H1 (cell line): ENCODE results near the gene GPR61. TPM values are rescaled to one million over a fixed set of nuclear protein-coding genes. Genes with fewer than 3 reads are reported as not detected.

Experiments
- CTCF ChIA-PET: fragments of 300-600 bp; sonication (Branson Sonifier 250); formaldehyde crosslinking; loops from one replicate; lab custom pipeline; 2021; ENCODE audit not compliant: partially characterized antibody; lab: Charles Lee
- POLR2A ChIA-PET: fragments of 300-600 bp; sonication (Branson Sonifier 250); formaldehyde crosslinking; loops from one replicate; lab custom pipeline; 2021; ENCODE audit warnings: inconsistent platforms; ENCODE audit not compliant: partially characterized antibody; lab: Charles Lee
- DNase-seq, 2 experiments: peaks; one replicate each; pipeline versions ENCODE4 v3.0.0 to v3.0.0-alpha.2; 2010 to 2022; ENCODE audit warnings: low spot score in 2 of 2, low read depth in 1 of 2, mixed read lengths in 1 of 2
- FAIRE-seq: peaks from 2 replicates; lab custom pipeline; 2011; peaks lifted over from hg19 to GRCh38; lab: Jason Lieb, UNC
- H2AFZ ChIP-seq: 2 replicates; pipeline ENCODE4 v1.8.1; 2012; ENCODE audit warnings: low read length, inconsistent platforms
- H2AK5ac ChIP-seq: 2 replicates; pipeline ENCODE4 v1.6.1; 2013; ENCODE audit warnings: low read depth, low read length
- H2BK120ac ChIP-seq: replicated peaks from 2 replicates; pipeline ENCODE3; 2013; ENCODE audit warnings: low read depth, low read length, inconsistent platforms
- H2BK12ac ChIP-seq: 2 replicates; pipeline ENCODE4 v1.6.1; 2013; ENCODE audit warnings: low read depth, low read length
- H2BK15ac ChIP-seq: 2 replicates; pipeline ENCODE4 v1.6.1; 2013; ENCODE audit warnings: low read length
- H2BK20ac ChIP-seq: 2 replicates; pipeline ENCODE4 v1.6.1; 2013; ENCODE audit warnings: low read length
- H2BK5ac ChIP-seq: 2 replicates; pipeline ENCODE4 v1.6.1; 2013; ENCODE audit warnings: low read depth, low read length
- H3K14ac ChIP-seq: 2 replicates; pipeline ENCODE4 v1.6.1; 2013; ENCODE audit warnings: inconsistent platforms; ENCODE audit not compliant: insufficient read length
- H3K18ac ChIP-seq: 2 replicates; pipeline ENCODE4 v1.6.1; 2013; ENCODE audit warnings: low read length; ENCODE audit errors: extremely low read depth
- H3K23ac ChIP-seq: 2 replicates; pipeline ENCODE4 v1.6.1; 2013; ENCODE audit warnings: inconsistent platforms; ENCODE audit not compliant: insufficient read length
- H3K23me2 ChIP-seq: 2 replicates; pipeline ENCODE4 v1.6.1; 2013; ENCODE audit warnings: low read depth, low read length
- H3K27ac ChIP-seq: 2 replicates; pipeline ENCODE4 v1.6.1; 2011; ENCODE audit warnings: low read depth, low read length, inconsistent platforms
- H3K27me3 ChIP-seq, 4 experiments: replicated peaks in 1 of 4; 1 replicate in 1 of 4; 2 replicates in 3 of 4; pipeline versions ENCODE4 v1.6.1 to v1.8.1; 2011 to 2013; ENCODE audit warnings: low read length in 3 of 4, mild to moderate bottlenecking in 3 of 4, inconsistent platforms in 2 of 4, mixed read lengths in 2 of 4, moderate library complexity in 1 of 4; ENCODE audit not compliant: control insufficient read depth in 3 of 4, insufficient read depth in 3 of 4; ENCODE audit errors: extremely low read depth in 1 of 4
- H3K36me3 ChIP-seq, 4 experiments: 2 replicates each; pipeline versions ENCODE4 v1.6.1 to v1.8.1; 2011 to 2013; ENCODE audit warnings: mild to moderate bottlenecking in 4 of 4, low read length in 3 of 4, moderate library complexity in 2 of 4, control low read depth in 1 of 4, inconsistent platforms in 1 of 4; ENCODE audit not compliant: insufficient read depth in 4 of 4, control insufficient read depth in 2 of 4
- H3K4ac ChIP-seq: replicated peaks from 2 replicates; pipeline ENCODE3; 2013; ENCODE audit warnings: low read length, low read depth, mixed read lengths, inconsistent platforms; ENCODE audit not compliant: insufficient read length
- H3K4me1 ChIP-seq, 4 experiments: replicated peaks in 1 of 4; 1 replicate in 1 of 4; 2 replicates in 3 of 4; pipeline versions ENCODE4 v1.6.1 to v1.8.1; 2011 to 2013; ENCODE audit warnings: low read length in 3 of 4, inconsistent platforms in 2 of 4, mixed read lengths in 1 of 4; ENCODE audit not compliant: insufficient read depth in 4 of 4, control insufficient read depth in 3 of 4
- H3K4me2 ChIP-seq, 2 experiments: 2 replicates each; pipeline versions ENCODE4 v1.6.1 to v1.8.1; 2011 to 2013; ENCODE audit warnings: low read depth in 2 of 2, low read length in 2 of 2, control low read depth in 1 of 2, inconsistent platforms in 1 of 2, mild to moderate bottlenecking in 1 of 2; ENCODE audit not compliant: insufficient read depth in 1 of 2
- H3K4me3 ChIP-seq, 4 experiments: fragments of 200-600, 300-600 bp in 1 of 4; sonication (generic), shearing (Covaris generic), sonication (Bioruptor Twin) in 1 of 4; 2 replicates each; pipeline versions ENCODE4 v1.5.1 to v1.8.1; 2011 to 2016; ENCODE audit warnings: low read length in 4 of 4, low read depth in 3 of 4, control low read depth in 2 of 4, inconsistent platforms in 2 of 4, mild to moderate bottlenecking in 2 of 4, mixed read lengths in 1 of 4, moderate library complexity in 1 of 4; ENCODE audit not compliant: insufficient read depth in 2 of 4; ENCODE audit errors: extremely low read depth in 1 of 4
- H3K56ac ChIP-seq: replicated peaks from 2 replicates; pipeline ENCODE3; 2013; ENCODE audit warnings: low read depth, mild to moderate bottlenecking, mixed read lengths, low read length, inconsistent platforms; ENCODE audit not compliant: insufficient read length
- H3K79me1 ChIP-seq: 2 replicates; pipeline ENCODE4 v1.6.1; 2013; ENCODE audit warnings: low read depth, low read length, control low read depth
- H3K79me2 ChIP-seq, 2 experiments: 2 replicates each; pipeline versions ENCODE4 v1.6.1 to v1.8.1; 2012 to 2013; ENCODE audit warnings: low read length in 2 of 2, mild to moderate bottlenecking in 2 of 2, inconsistent platforms in 1 of 2; ENCODE audit not compliant: insufficient read depth in 2 of 2, control insufficient read depth in 1 of 2
- H3K9ac ChIP-seq, 4 experiments: replicated peaks in 1 of 4; 1 replicate in 1 of 4; 2 replicates in 3 of 4; pipeline versions ENCODE4 v1.6.1 to v1.8.1; 2011 to 2013; ENCODE audit warnings: low read depth in 3 of 4, low read length in 3 of 4, control low read depth in 2 of 4, mild to moderate bottlenecking in 2 of 4, moderate library complexity in 2 of 4, inconsistent platforms in 1 of 4; ENCODE audit errors: extremely low read depth in 1 of 4
- H3K9me3 ChIP-seq, 2 experiments: 2 replicates each; pipeline versions ENCODE4 v1.6.1 to v1.8.1; 2012 to 2013; ENCODE audit warnings: mild to moderate bottlenecking in 2 of 2, moderate library complexity in 2 of 2, control low read depth in 1 of 2, inconsistent platforms in 1 of 2, low read depth in 1 of 2, low read length in 1 of 2, mixed read lengths in 1 of 2; ENCODE audit not compliant: insufficient read depth in 2 of 2
- H4K20me1 ChIP-seq, 2 experiments: replicated peaks in 1 of 2; 2 replicates each; pipeline versions ENCODE3 to v1.8.1; 2011 to 2013; ENCODE audit warnings: inconsistent platforms in 2 of 2, low read length in 2 of 2, mild to moderate bottlenecking in 1 of 2; ENCODE audit not compliant: insufficient read depth in 2 of 2, control insufficient read depth in 1 of 2
- H4K5ac ChIP-seq: 2 replicates; pipeline ENCODE4 v1.6.1; 2013; ENCODE audit warnings: low read length, low read depth, mixed read lengths, inconsistent platforms; ENCODE audit not compliant: insufficient read length
- H4K8ac ChIP-seq: 2 replicates; pipeline ENCODE4 v1.8.0; 2013; ENCODE audit warnings: mild to moderate bottlenecking, moderate library complexity, low read length, inconsistent platforms; ENCODE audit not compliant: insufficient read depth; ENCODE audit errors: extremely low read depth
- H4K91ac ChIP-seq: replicated peaks from 2 replicates; pipeline ENCODE3; 2013; ENCODE audit warnings: low read length, mixed read lengths, inconsistent platforms; ENCODE audit not compliant: insufficient read length
- ASH2L ChIP-seq: fragments of 200-600, 300-600 bp; sonication (generic); IDR thresholded peaks from one replicate; pipeline ENCODE4 v1.7.1; 2017; ENCODE audit warnings: low read length
- FOSL1 ChIP-seq: IDR thresholded peaks from 2 replicates; pipeline ENCODE4 v1.6.1; 2011; ENCODE audit warnings: mild to moderate bottlenecking, low read depth, low read length, moderate library complexity; ENCODE audit not compliant: insufficient read depth
- KDM4A ChIP-seq: IDR thresholded peaks from one replicate; pipeline ENCODE4 v1.7.1; 2012; ENCODE audit warnings: low read depth, mild to moderate bottlenecking, moderate library complexity, low read length, inconsistent platforms; ENCODE audit not compliant: severe bottlenecking
- PHF8 ChIP-seq: fragments of 200-600 bp; sonication (generic); conservative IDR thresholded peaks from 2 replicates; pipeline ENCODE4 v1.7.1; 2012; ENCODE audit warnings: low read depth, mild to moderate bottlenecking, inconsistent platforms, low read length, moderate library complexity
- RBBP5 ChIP-seq: IDR thresholded peaks from 2 replicates; pipeline ENCODE4 v1.7.1; 2012; ENCODE audit warnings: low read depth, mild to moderate bottlenecking, inconsistent platforms, low read length, moderate library complexity, borderline replicate concordance
- SIX5 ChIP-seq: IDR thresholded peaks from 2 replicates; pipeline ENCODE4 v1.6.1; 2011; ENCODE audit warnings: mild to moderate bottlenecking, low read depth, low read length
- WGBS, 2 experiments: shearing (Covaris generic) in 1 of 2; methylation state at CpG; one replicate each; pipeline versions ENCODE4 v1.1.6 to v1.1.7; 2013 to 2015; ENCODE audit warnings: low lambda C conversion rate in 2 of 2, mixed read lengths in 2 of 2, inconsistent platforms in 1 of 2, low coverage in 1 of 2, missing lambda C conversion rate in 1 of 2; ENCODE audit not compliant: insufficient replicate concordance in 2 of 2, insufficient coverage in 1 of 2, insufficient read length in 1 of 2; ENCODE audit errors: extremely low coverage in 1 of 2, missing lambda C conversion rate in 1 of 2; 5-methylcytosine and 5-hydroxymethylcytosine counted together
- polyA plus RNA-seq, 7 experiments: library from polyadenylated mRNA; depleted of rRNA in 3 of 7; stranded (reverse) in 5 of 7; unstranded in 2 of 7; fragments of >200 nt in 5 of 7; fragments of 200-250 nt in 2 of 7; gene quantifications; 1 replicate in 5 of 7; 2 replicates in 1 of 7; 4 replicates in 1 of 7; pipeline versions ENCODE4 v1.2.1 to v1.2.3, GENCODE V29; 2011 to 2013; ENCODE audit warnings: missing spikeins in 2 of 7, mixed read lengths in 2 of 7
- total RNA-seq: library from RNA; stranded (reverse); fragmentation: NEBNext Ultra II Directional; extraction: Animal tissue kit (Norgen Biotek cat#: 25700); gene quantifications from 2 replicates; pipeline ENCODE4 v1.2.1, GENCODE V29; 2021
- TF ChIP-seq, protein P1 (sequence below): IDR thresholded peaks from 2 replicates; pipeline ENCODE4 v1.6.1; 2012; ENCODE audit warnings: inconsistent platforms
- TF ChIP-seq, protein P2 (sequence below): IDR thresholded peaks from 2 replicates; pipeline ENCODE4 v1.6.1; 2012; ENCODE audit warnings: inconsistent platforms

Gene GPR61
- total and polyA plus RNA-seq, 2 of the 8 experiments (the other 6 are each of a cell fraction or from before 2014, with no cell fraction given) = 0.41 to 0.53 TPM

DNA sequence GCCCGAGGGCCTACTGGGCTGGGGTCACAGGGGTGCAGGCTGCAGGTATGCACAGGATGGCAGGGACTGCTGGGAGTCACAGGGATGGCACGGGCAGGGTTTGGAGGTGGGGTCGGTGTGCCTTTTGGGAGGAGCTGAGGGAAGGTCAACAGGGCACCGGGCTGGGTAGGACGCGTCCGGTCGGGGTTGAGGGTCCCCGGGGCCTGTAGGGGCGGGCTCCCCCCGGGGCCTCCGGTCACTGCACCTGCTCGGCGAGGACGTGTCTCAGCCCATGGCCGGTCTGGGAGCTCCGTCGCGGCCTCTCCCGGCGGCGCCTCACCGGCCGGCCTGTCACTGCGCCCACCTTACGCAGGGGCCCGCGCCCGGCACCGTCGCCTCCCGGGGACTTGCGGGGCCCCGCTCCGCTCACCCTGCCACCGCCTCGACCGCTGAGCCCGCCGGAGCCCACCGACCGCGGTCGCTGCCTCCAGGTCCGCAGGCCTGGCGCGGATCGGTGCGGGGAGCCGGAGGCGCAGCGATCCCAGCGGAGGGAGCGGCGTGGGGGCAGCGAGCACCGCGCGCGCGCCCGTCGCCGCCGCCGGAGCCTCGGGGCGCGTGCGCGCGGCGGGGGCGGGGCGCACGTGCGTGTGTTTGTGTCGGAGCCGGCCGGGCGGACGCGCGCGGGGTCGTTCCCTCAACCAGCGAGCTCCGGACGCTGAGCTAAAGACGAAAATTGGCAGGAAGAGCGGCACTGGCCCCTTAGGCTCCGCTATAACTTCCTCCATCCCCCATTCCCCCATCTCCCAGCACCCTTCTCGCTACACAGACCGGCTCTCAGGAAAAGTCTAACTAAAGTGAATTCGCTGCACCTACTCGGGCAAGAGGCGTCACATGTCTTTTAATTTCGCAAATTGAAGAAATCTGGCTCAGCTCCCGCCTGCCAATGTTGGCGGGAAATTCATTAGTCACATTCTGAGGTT is 30.2 kb upstream of the GPR61 start, which contains the start of gene AMIGO1:
TSS of gene AMIGO1 (minus strand) at position 552 of the 959 bp plus-strand sequence. CDS start 815 bp downstream, outside the sequence.
- peaks cover 2 to 7% of the 10 kb centered on the region in 2 experiments for H4K20me1 ChIP-seq
- 0 out of 2 replicates have a peak within 1 kb of the TSS, but pooled peaks have one; percentile 9 for H2BK12ac ChIP-seq
- peak within 1 kb of the TSS; percentile 90 to 97 for H3K4me2 ChIP-seq
- peak within 1 kb of the TSS; percentile 95 for H2AFZ ChIP-seq
- peak within 1 kb of the TSS; percentile 55 for H3K56ac ChIP-seq
- WGBS, 2 experiments = 2% methylated on average over 23 of the region's 100 CpGs; no CpG with 5 or more reads in 1 of the 2 experiments
- no peak within 1 kb of the TSS for H2BK5ac ChIP-seq
- peak in 1 of 2 experiments; percentile 80 for DNase-seq
- ChIA-PET POLR2A (interaction anchor here (0.7 to 2.2 kb wide), 9 partner anchors 8 to 84 kb away, joined by 3 to 20 read pairs (median 7); partner anchors contain the start of genes ATXN7L2 and CYB561D1), CTCF (interaction anchor here (1.1 to 43.7 kb wide), 6 partner anchors 1 to 475 kb away, joined by 3 to 1755 read pairs (median 334); partner anchors contain the start of genes AHCYL1, AMIGO1, ATXN7L2 and CYB561D1)
- no peaks in the 10 kb centered on the region for H3K79me1 ChIP-seq
- peak within 1 kb of the TSS; percentile 78 for H3K18ac ChIP-seq
- no peaks in the 10 kb centered on the region for H3K9me3 ChIP-seq
- no peak within 1 kb of the TSS for H4K5ac ChIP-seq
- no peak within 1 kb of the TSS; the same call in 1 of the 2 replicates for H4K8ac ChIP-seq
- peak within 1 kb of the TSS; percentile 20 for H3K4ac ChIP-seq
- no peaks in the 10 kb centered on the region for H3K79me2 ChIP-seq
- H3K27me3 ChIP-seq = peaks cover 0 to 23% (median 15%) of the 10 kb centered on the region in 4 experiments; a peak in 6 of 7 replicates
- no peak within 1 kb of the TSS for H2AK5ac ChIP-seq
- 0 out of 2 replicates have a peak within 1 kb of the TSS, but pooled peaks have one; percentile 16 for H2BK15ac ChIP-seq
- no peak within 1 kb of the TSS for H3K23ac ChIP-seq
- no peak within 1 kb of the TSS for H4K91ac ChIP-seq
- H3K4me1 ChIP-seq = peaks cover 0 to 7% (median 3%) of the 10 kb centered on the region in 4 experiments; a peak in 1 of 7 replicates
- H3K9ac ChIP-seq = peak within 1 kb of the TSS; percentile 17 to 83 (median 50)
- H3K27ac ChIP-seq = no peak within 1 kb of the TSS
- no peaks in the 10 kb centered on the region for H3K36me3 ChIP-seq
- no peak for FAIRE-seq
- no peak within 1 kb of the TSS for H3K14ac ChIP-seq
- H2BK120ac ChIP-seq = no peak within 1 kb of the TSS
- peaks cover 10% of the 10 kb centered on the region for H3K23me2 ChIP-seq
- peak within 1 kb of the TSS; percentile 77 to 87 (median 81) for H3K4me3 ChIP-seq
- H2BK20ac ChIP-seq = no peak within 1 kb of the TSS
- TF ChIP-seq FOSL1 (no peak), RBBP5 (peak; percentile 51; the same call in 1 of the 2 replicates), ASH2L (peak; percentile 25), KDM4A (peak; percentile 92), PHF8 (0 out of 2 replicates have a peak, but pooled peaks have one; percentile 26), SIX5 (no peak)
- TF ChIP-seq, protein P1, sequence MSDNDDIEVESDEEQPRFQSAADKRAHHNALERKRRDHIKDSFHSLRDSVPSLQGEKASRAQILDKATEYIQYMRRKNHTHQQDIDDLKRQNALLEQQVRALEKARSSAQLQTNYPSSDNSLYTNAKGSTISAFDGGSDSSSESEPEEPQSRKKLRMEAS = peak; percentile 84
- TF ChIP-seq, protein P2, sequence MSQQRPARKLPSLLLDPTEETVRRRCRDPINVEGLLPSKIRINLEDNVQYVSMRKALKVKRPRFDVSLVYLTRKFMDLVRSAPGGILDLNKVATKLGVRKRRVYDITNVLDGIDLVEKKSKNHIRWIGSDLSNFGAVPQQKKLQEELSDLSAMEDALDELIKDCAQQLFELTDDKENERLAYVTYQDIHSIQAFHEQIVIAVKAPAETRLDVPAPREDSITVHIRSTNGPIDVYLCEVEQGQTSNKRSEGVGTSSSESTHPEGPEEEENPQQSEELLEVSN = peak; percentile 89
